GM12878 (cell line): ENCODE measurements around the gene NBEAL1. TPM values are rescaled to one million over a fixed set of nuclear protein-coding genes. Genes with fewer than 3 reads are reported as not detected.
"Not testable (repeated sequence)": the region's sequence is repeated elsewhere in the genome, so short reads cannot be mapped to it uniquely, and the experiment has no call there.

ENCODE experiments used
- ATAC-seq: fragments of 200-7000 bp; cut with Tn5 transposase; 3 replicates; pipeline ENCODE4 v1.9.1; 2020; ENCODE audit warnings: mild to moderate bottlenecking, moderate library complexity
- BruUV-seq: library from RNA; stranded (reverse); fragments of 400-500 nt; replicated peaks from 2 replicates; lab custom pipeline; 2021; lab: Mats Ljungman, UMichigan
- CTCF ChIA-PET: fragments of 300-600 bp; sonication (Branson Sonifier 250); formaldehyde crosslinking; extraction: SDS; loops from one replicate; lab custom pipeline; 2021; ENCODE audit warnings: inconsistent platforms; lab: Yijun Ruan, JAX
- POLR2A ChIA-PET: fragments of 350-600 bp; formaldehyde crosslinking; extraction: SDS; loops from one replicate; lab custom pipeline; 2021; ENCODE audit warnings: inconsistent platforms; lab: Charles Lee
- RAD21 ChIA-PET: fragments of 300-600 bp; sonication (Branson Sonifier 250); formaldehyde crosslinking; loops from one replicate; lab custom pipeline; 2023; ENCODE audit warnings: antibody characterized with exemption; ENCODE audit not compliant: unreplicated experiment; lab: Charles Lee
- SMC1A ChIA-PET: fragments of 300-600 bp; sonication (Branson Sonifier 250); formaldehyde crosslinking; loops from one replicate; lab custom pipeline; 2023; ENCODE audit not compliant: unreplicated experiment, uncharacterized antibody; lab: Charles Lee
- DNase-seq: peaks from one replicate; pipeline ENCODE4 v3.0.0-alpha.2; 2011; ENCODE audit warnings: low read depth, low spot score
- FAIRE-seq: peaks from 3 replicates; lab custom pipeline; 2011; peaks lifted over from hg19 to GRCh38; lab: Jason Lieb, UNC
- H2AFZ ChIP-seq: 2 replicates; pipeline ENCODE4 v1.6.0; 2011; ENCODE audit warnings: low read depth, low read length, control low read depth; ENCODE audit not compliant: control insufficient read depth
- H3K27ac ChIP-seq: 2 replicates; pipeline ENCODE4 v1.5.1; 2011; ENCODE audit warnings: control low read depth; ENCODE audit not compliant: control insufficient read depth, insufficient read depth
- H3K27me3 ChIP-seq, 2 experiments: replicated peaks in 1 of 2; 2 replicates each; pipeline versions ENCODE4 v1.6.0 to v1.6.1; 2011; ENCODE audit warnings: low read length in 1 of 2; ENCODE audit not compliant: control insufficient read depth in 2 of 2, insufficient read depth in 2 of 2
- H3K36me3 ChIP-seq, 2 experiments: 2 replicates each; pipeline ENCODE4 v1.5.1; 2011; ENCODE audit warnings: low read length in 1 of 2; ENCODE audit not compliant: control insufficient read depth in 2 of 2, insufficient read depth in 2 of 2
- H3K4me1 ChIP-seq: 2 replicates; pipeline ENCODE4 v1.6.1; 2011; ENCODE audit warnings: mild to moderate bottlenecking, low read length, moderate library complexity, mixed read lengths; ENCODE audit not compliant: control insufficient read depth, insufficient read depth
- H3K4me2 ChIP-seq: 2 replicates; pipeline ENCODE4 v1.6.0; 2011; ENCODE audit warnings: control low read depth; ENCODE audit not compliant: control insufficient read depth, insufficient read depth
- H3K4me3 ChIP-seq: fragments of 200-600 bp; sonication (generic); 2 replicates; pipeline ENCODE4 v1.5.1; 2016
- H3K79me2 ChIP-seq: 2 replicates; pipeline ENCODE4 v1.6.0; 2011; ENCODE audit warnings: low read length; ENCODE audit not compliant: control insufficient read depth, insufficient read depth
- H3K9ac ChIP-seq: 2 replicates; pipeline ENCODE4 v1.8.0; 2011; ENCODE audit warnings: low read length, control low read depth, mixed read lengths; ENCODE audit not compliant: control insufficient read depth, insufficient read depth
- H3K9me3 ChIP-seq: replicated peaks from 3 replicates; pipeline ENCODE4 v1.5.1; 2011; ENCODE audit warnings: mild to moderate bottlenecking, low read length; ENCODE audit not compliant: control insufficient read depth, insufficient read depth
- H4K20me1 ChIP-seq: 2 replicates; pipeline ENCODE4 v1.6.0; 2011; ENCODE audit not compliant: control insufficient read depth, insufficient read depth
- EGR1 ChIP-seq, 2 experiments: IDR thresholded peaks; 1 replicate in 1 of 2; 2 replicates in 1 of 2; pipeline ENCODE4 v1.6.1; 2011 to 2012; ENCODE audit warnings: low read depth in 2 of 2, low read length in 2 of 2, borderline replicate concordance in 1 of 2, mild to moderate bottlenecking in 1 of 2, moderate library complexity in 1 of 2
- IKZF2 ChIP-seq, 2 experiments: fragments of 450-650 bp; IDR thresholded peaks; 2 replicates each; pipeline ENCODE4 v1.6.1; 2017; ENCODE audit warnings: mild to moderate bottlenecking in 2 of 2, moderate library complexity in 2 of 2
- MEF2B ChIP-seq: fragments of 450-650 bp; IDR thresholded peaks from 2 replicates; pipeline ENCODE4 v1.6.1; 2018; ENCODE audit warnings: mild to moderate bottlenecking, moderate library complexity; ENCODE audit not compliant: partially characterized antibody, poor library complexity, severe bottlenecking
- NBN ChIP-seq: fragments of 450-650 bp; IDR thresholded peaks from 2 replicates; pipeline ENCODE4 v1.6.1; 2016
- NFIC ChIP-seq: IDR thresholded peaks from 2 replicates; pipeline ENCODE4 v1.6.1; 2012; ENCODE audit warnings: low read depth, mild to moderate bottlenecking, inconsistent platforms, low read length, moderate library complexity
- NR2C1 ChIP-seq: fragments of 450-650 bp; IDR thresholded peaks from 2 replicates; pipeline ENCODE4 v1.6.1; 2017; ENCODE audit warnings: antibody characterized with exemption, mild to moderate bottlenecking, moderate library complexity
- POU2F2 ChIP-seq: IDR thresholded peaks from 3 replicates; pipeline ENCODE4 v1.6.1; 2011; ENCODE audit warnings: low read depth, mild to moderate bottlenecking, low read length, borderline replicate concordance
- RELA ChIP-seq: fragments of 450-650 bp; IDR thresholded peaks from 2 replicates; pipeline ENCODE4 v1.8.0; 2014; ENCODE audit warnings: borderline replicate concordance; ENCODE audit not compliant: partially characterized antibody
- SREBF2 ChIP-seq: IDR thresholded peaks from 2 replicates; pipeline ENCODE4 v1.6.1; 2012; ENCODE audit warnings: mild to moderate bottlenecking, low read length
- SUZ12 ChIP-seq: fragments of 200-600 bp; sonication (generic); IDR thresholded peaks from one replicate; pipeline ENCODE4 v1.6.1; 2018; ENCODE audit warnings: antibody characterized with exemption, mild to moderate bottlenecking; ENCODE audit not compliant: unreplicated experiment
- TAF1 ChIP-seq: IDR thresholded peaks from 2 replicates; pipeline ENCODE4 v1.6.1; 2011; ENCODE audit warnings: mild to moderate bottlenecking, low read depth, low read length, borderline replicate concordance
- WGBS: methylation state at CpG from one replicate; pipeline ENCODE4 v1.1.6; 2016; ENCODE audit warnings: low lambda C conversion rate; ENCODE audit not compliant: insufficient replicate concordance, insufficient coverage; ENCODE audit errors: missing lambda C conversion rate; 5-methylcytosine and 5-hydroxymethylcytosine counted together
- in situ Hi-C: fragments of 300-500 bp; cut with MboI; formaldehyde crosslinking; loops from 9 replicates; pipeline ENCODE4 v1.14.3; 2018; ENCODE audit warnings: mixed read lengths
- intact Hi-C: fragments of 100-400 bp; cut with micrococcal nuclease; formaldehyde crosslinking; loops from one replicate; pipeline ENCODE4 v1.14.2; 2022; ENCODE audit not compliant: unreplicated experiment
- polyA plus RNA-seq, 11 experiments: library from polyadenylated mRNA; depleted of rRNA in 4 of 11; unstranded in 6 of 11; stranded (reverse) in 5 of 11; fragments of >200 nt; fragmentation: Nextera tagmentation in 4 of 11; fragmentation: Illumina TruSeq in 1 of 11; extraction: Ambion mirVana in 4 of 11; extraction: Trizol in 1 of 11; gene quantifications; 1 replicate in 1 of 11; 2 replicates in 10 of 11; pipeline versions ENCODE4 v1.2.1 to v1.2.3, GENCODE V29; 2011 to 2016; ENCODE audit warnings: inconsistent platforms in 2 of 11, missing spikeins in 2 of 11, low read depth in 1 of 11
- total RNA-seq, 4 experiments: library from RNA; depleted of rRNA in 3 of 4; stranded (reverse); fragments of >200 nt in 3 of 4; fragmentation: Illumina TruSeq in 1 of 4; extraction: Trizol in 1 of 4; gene quantifications; 2 replicates each; pipeline versions ENCODE4 v1.2.1 to v1.2.3, GENCODE V29; 2013 to 2021
- TF ChIP-seq, protein P1 (sequence below): IDR thresholded peaks from 2 replicates; pipeline ENCODE4 v1.6.1; 2012; ENCODE audit warnings: improper control_type of control experiment, low read depth, low read length; ENCODE audit not compliant: insufficient replicate concordance

Gene NBEAL1
- total and polyA plus RNA-seq, 10 of the 15 experiments (the other 5 are each of a cell fraction or from before 2014, with no cell fraction given), result 1.9 to 16.1 (median 7.2) TPM

DNA sequence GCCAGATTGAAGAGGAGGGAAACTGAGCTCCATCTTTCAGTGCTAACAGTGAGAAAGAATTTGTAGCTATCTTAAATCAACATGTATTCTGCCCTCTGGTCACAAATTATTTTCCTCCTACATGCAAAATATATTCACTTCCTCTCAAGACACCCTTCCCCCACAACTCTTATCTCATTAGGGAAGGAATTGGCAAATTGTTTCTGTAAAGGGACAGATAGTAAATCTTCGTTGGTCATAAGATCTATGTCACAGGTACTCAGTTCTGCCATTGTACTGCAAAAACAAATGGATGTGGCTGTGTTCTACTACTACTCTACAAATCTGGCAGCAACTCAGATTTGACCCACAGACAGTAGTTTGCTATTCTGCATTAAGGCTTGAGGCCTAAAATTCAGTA, 171.2 kb downstream of the NBEAL1 start:
- Histone ChIP-seq H3K4me1 (no peaks in the 10 kb centered on the region), H3K4me3 (no peak overlapping the region), H3K27ac (no peak overlapping the region), H3K4me2 (no peak overlapping the region), H4K20me1 (no peaks in the 10 kb centered on the region), H3K9ac (no peak overlapping the region), H3K27me3 (no peaks in the 10 kb centered on the region), H2AFZ (no peak overlapping the region), H3K9me3 (no peaks in the 10 kb centered on the region), H3K79me2 (no peaks in the 10 kb centered on the region), H3K36me3 (no peaks in the 10 kb centered on the region)
- ChIA-PET SMC1A (interaction anchor here (0.8 kb wide), 1 partner anchor 18 kb away, joined by 4 read pairs; no protein-coding TSS in a partner anchor), POLR2A (interaction anchor here (0.5 kb wide), 1 partner anchor 17 kb away, joined by 4 read pairs; no protein-coding TSS in a partner anchor), CTCF (interaction anchor here (1.1 kb wide), 1 partner anchor 227 kb away, joined by 6 read pairs; no protein-coding TSS in a partner anchor), RAD21 (interaction anchor here (0.5 kb wide), 1 partner anchor 13 kb away, joined by 4 read pairs; no protein-coding TSS in a partner anchor)
- FAIRE-seq, result no peak
- BruUV-seq, result no TSS peak
- TF ChIP-seq SREBF2 (no peak), EGR1 (IDR thresholded peaks at IDR 0.05; ENCODE audit: borderline replicate concordance in 1 of 2, low read depth in 2 of 2, low read length in 2 of 2) (no peak), SUZ12 (no peak), TAF1 (no peak), MEF2B (no peak), IKZF2 (IDR thresholded peaks at IDR 0.05) (no peak), NR2C1 (no peak), NBN (no peak), RELA (no peak), POU2F2 (no peak), NFIC (no peak)
- TF ChIP-seq, protein P1, sequence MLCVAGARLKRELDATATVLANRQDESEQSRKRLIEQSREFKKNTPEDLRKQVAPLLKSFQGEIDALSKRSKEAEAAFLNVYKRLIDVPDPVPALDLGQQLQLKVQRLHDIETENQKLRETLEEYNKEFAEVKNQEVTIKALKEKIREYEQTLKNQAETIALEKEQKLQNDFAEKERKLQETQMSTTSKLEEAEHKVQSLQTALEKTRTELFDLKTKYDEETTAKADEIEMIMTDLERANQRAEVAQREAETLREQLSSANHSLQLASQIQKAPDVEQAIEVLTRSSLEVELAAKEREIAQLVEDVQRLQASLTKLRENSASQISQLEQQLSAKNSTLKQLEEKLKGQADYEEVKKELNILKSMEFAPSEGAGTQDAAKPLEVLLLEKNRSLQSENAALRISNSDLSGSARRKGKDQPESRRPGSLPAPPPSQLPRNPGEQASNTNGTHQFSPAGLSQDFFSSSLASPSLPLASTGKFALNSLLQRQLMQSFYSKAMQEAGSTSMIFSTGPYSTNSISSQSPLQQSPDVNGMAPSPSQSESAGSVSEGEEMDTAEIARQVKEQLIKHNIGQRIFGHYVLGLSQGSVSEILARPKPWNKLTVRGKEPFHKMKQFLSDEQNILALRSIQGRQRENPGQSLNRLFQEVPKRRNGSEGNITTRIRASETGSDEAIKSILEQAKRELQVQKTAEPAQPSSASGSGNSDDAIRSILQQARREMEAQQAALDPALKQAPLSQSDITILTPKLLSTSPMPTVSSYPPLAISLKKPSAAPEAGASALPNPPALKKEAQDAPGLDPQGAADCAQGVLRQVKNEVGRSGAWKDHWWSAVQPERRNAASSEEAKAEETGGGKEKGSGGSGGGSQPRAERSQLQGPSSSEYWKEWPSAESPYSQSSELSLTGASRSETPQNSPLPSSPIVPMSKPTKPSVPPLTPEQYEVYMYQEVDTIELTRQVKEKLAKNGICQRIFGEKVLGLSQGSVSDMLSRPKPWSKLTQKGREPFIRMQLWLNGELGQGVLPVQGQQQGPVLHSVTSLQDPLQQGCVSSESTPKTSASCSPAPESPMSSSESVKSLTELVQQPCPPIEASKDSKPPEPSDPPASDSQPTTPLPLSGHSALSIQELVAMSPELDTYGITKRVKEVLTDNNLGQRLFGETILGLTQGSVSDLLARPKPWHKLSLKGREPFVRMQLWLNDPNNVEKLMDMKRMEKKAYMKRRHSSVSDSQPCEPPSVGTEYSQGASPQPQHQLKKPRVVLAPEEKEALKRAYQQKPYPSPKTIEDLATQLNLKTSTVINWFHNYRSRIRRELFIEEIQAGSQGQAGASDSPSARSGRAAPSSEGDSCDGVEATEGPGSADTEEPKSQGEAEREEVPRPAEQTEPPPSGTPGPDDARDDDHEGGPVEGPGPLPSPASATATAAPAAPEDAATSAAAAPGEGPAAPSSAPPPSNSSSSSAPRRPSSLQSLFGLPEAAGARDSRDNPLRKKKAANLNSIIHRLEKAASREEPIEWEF, result no peak
- no peak for ATAC-seq
- intact Hi-C loops, result no loop called here
- in situ Hi-C loops, result no loop called here
- 100% methylated on average over 1 of the region's 1 CpG for WGBS
- DNase-seq, result no peak

DNA sequence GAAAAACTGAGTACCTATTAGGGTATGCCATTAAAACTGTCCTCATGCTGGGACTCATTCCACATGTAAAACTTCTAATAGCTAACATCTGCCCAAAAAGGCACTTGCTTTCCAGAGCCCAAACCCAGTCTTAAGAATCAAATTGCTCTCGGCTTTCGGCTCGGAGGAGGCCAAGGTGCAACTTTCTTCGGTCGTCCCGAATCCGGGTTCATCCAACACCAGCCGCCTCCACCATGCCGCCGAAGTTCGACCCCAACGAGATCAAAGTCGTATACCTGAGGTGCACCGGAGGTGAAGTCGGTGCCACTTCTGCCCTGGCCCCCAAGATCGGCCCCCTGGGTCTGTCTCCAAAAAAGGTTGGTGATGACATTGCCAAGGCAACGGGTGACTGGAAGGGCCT, 175.9 kb downstream of the NBEAL1 start:
- DNase-seq, RAD21 ChIA-PET, FAIRE-seq, H4K20me1 ChIP-seq, H3K9me3 ChIP-seq, H2AFZ ChIP-seq, intact Hi-C loops, H3K36me3 ChIP-seq, H3K4me3 ChIP-seq, H3K4me2 ChIP-seq, in situ Hi-C loops, H3K9ac ChIP-seq, H3K27me3 ChIP-seq, H3K27ac ChIP-seq, H3K79me2 ChIP-seq, H3K4me1 ChIP-seq, POLR2A ChIA-PET, CTCF ChIA-PET, BruUV-seq, ATAC-seq: not testable (repeated sequence)
- SMC1A ChIA-PET, result interaction anchor here (0.6 kb wide), 1 partner anchor 23 kb away, joined by 3 read pairs; no protein-coding TSS in a partner anchor
- 91% methylated on average over 15 of the region's 17 CpGs for WGBS
